ENCODE measurements around the gene NTM.

Gene NTM

DNA sequence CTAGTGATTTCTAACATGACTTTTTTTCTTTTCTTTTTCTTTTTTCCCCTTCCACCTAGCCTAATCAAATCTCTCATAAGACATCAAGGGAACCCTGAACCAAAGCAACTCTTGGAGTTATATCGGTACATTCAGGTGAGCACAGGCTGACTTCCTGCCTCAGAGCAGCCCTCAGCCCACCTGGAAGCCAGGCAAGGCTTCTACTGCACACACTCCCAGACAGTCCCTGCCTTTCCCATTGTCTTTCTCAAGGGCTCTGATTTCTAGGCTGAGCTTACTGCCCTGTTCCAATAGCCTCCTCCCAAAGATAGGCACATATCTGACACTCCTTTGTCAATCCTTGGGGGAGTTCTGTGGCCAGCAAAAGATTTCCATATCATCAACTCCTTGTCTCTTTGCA lies 629.5 kb downstream of the NTM start:
- Histone ChIP-seq H3F3A (ENCODE audit: insufficient read depth, low read length) (no peaks in the 10 kb centered on the region), H3K27me3 (ENCODE audit: insufficient read depth, low read length) (no peaks in the 10 kb centered on the region), H3K9ac (ENCODE audit: low read length) (no peak overlapping the region), H2AFZ (ENCODE audit: low read length) (no peak overlapping the region), H3K36me3 (ENCODE audit: insufficient read depth, low read length) (no peaks in the 10 kb centered on the region), H3K79me2 (ENCODE audit: insufficient read depth, low read length) (no peaks in the 10 kb centered on the region), H3K9me2 (ENCODE audit: low read depth, low read length) (no peaks in the 10 kb centered on the region), H3K4me2 (ENCODE audit: low read length) (no peak overlapping the region), H3K4me3 (ENCODE audit: low read depth, low read length, poor library complexity, severe bottlenecking) (no peak overlapping the region), H3K9me3 (ENCODE audit: low read length) (no peaks in the 10 kb centered on the region), H3K4me1 (ENCODE audit: insufficient read depth, low read length, severe bottlenecking) (no peaks in the 10 kb centered on the region), H4K20me1 (ENCODE audit: insufficient read depth, low read length) (no peaks in the 10 kb centered on the region), H3K27ac (ENCODE audit: low read depth, low read length, poor library complexity, severe bottlenecking) (no peak overlapping the region)
- TF ChIP-seq CTCF (IDR thresholded peaks at IDR 0.05; ENCODE audit: low read length) (no peak), EZH2 (IDR thresholded peaks at IDR 0.05; ENCODE audit: borderline replicate concordance, low read length) (no peak)

- no peaks in the 10 kb centered on the region for H3K9me3 ChIP-seq (ENCODE audit: low read length)
- H3K4me3 ChIP-seq (ENCODE audit: low read depth, low read length, poor library complexity, severe bottlenecking): no peak overlapping the region
- no peaks in the 10 kb centered on the region for H3K27me3 ChIP-seq (ENCODE audit: insufficient read depth, low read length)
- H3K9me2 ChIP-seq (ENCODE audit: low read depth, low read length): no peaks in the 10 kb centered on the region
- no peak overlapping the region for H3K4me2 ChIP-seq (ENCODE audit: low read length)
- H3K36me3 ChIP-seq (ENCODE audit: insufficient read depth, low read length): no peaks in the 10 kb centered on the region
- no peaks in the 10 kb centered on the region for H3K4me1 ChIP-seq (ENCODE audit: insufficient read depth, low read length, severe bottlenecking)
- no peak overlapping the region for H2AFZ ChIP-seq (ENCODE audit: low read length)
- no peaks in the 10 kb centered on the region for H3K79me2 ChIP-seq (ENCODE audit: insufficient read depth, low read length)
- H3K9ac ChIP-seq (ENCODE audit: low read length): no peak overlapping the region
- H3F3A ChIP-seq (ENCODE audit: insufficient read depth, low read length): no peaks in the 10 kb centered on the region
- H3K27ac ChIP-seq (ENCODE audit: low read depth, low read length, poor library complexity, severe bottlenecking): no peak overlapping the region
- no peak for TF ChIP-seq EZH2 (IDR thresholded peaks at IDR 0.05; ENCODE audit: borderline replicate concordance, low read length)
- H4K20me1 ChIP-seq (ENCODE audit: insufficient read depth, low read length): no peaks in the 10 kb centered on the region
Measured at GRCh38 chr11:132005887-132006286, 635.5 kb downstream of the NTM start.

- no peak overlapping the region for H2AFZ ChIP-seq (ENCODE audit: low read length)
- no peaks in the 10 kb centered on the region for H3F3A ChIP-seq (ENCODE audit: insufficient read depth, low read length)
- H3K9ac ChIP-seq (ENCODE audit: low read length): no peak overlapping the region
- no peaks in the 10 kb centered on the region for H3K79me2 ChIP-seq (ENCODE audit: insufficient read depth, low read length)
- TF ChIP-seq EZH2 (IDR thresholded peaks at IDR 0.05; ENCODE audit: borderline replicate concordance, low read length) (no peak), CTCF (IDR thresholded peaks at IDR 0.05; ENCODE audit: low read length) (no peak)
- no peaks in the 10 kb centered on the region for H3K9me3 ChIP-seq (ENCODE audit: low read length)
- H3K9me2 ChIP-seq (ENCODE audit: low read depth, low read length): no peaks in the 10 kb centered on the region
- H3K27ac ChIP-seq (ENCODE audit: low read depth, low read length, poor library complexity, severe bottlenecking): no peak overlapping the region
- H3K4me2 ChIP-seq (ENCODE audit: low read length): no peak overlapping the region
- no peaks in the 10 kb centered on the region for H3K4me1 ChIP-seq (ENCODE audit: insufficient read depth, low read length, severe bottlenecking)
- H3K4me3 ChIP-seq (ENCODE audit: low read depth, low read length, poor library complexity, severe bottlenecking): no peak overlapping the region
- no peaks in the 10 kb centered on the region for H4K20me1 ChIP-seq (ENCODE audit: insufficient read depth, low read length)
- H3K27me3 ChIP-seq (ENCODE audit: insufficient read depth, low read length): no peaks in the 10 kb centered on the region
- no peaks in the 10 kb centered on the region for H3K36me3 ChIP-seq (ENCODE audit: insufficient read depth, low read length)
Measured at GRCh38 chr11:132006884-132007580, 636.6 kb downstream of the NTM start.

DNA sequence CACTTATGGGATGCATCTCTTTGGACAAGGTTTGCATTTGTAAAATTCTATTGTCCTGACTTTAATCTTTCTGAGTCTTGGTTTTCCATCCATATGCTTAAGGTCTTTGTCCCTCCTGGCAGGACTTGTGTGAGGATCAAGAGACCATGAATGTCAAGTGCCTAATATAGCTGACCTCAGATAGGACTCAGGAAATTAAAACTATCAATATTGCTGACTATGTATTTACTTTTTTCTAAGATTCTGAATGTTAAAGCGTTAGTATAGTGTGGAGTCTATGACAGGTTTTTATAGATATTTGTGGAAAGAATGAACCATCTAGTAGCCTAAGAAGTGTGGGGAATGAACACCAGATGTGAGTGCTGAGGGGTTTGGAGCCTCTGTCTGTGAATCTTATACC lies 637.8 kb downstream of the NTM start:
- H3K9me3 ChIP-seq (ENCODE audit: low read length): no peaks in the 10 kb centered on the region
- no peak for TF ChIP-seq CTCF (IDR thresholded peaks at IDR 0.05; ENCODE audit: low read length)
- no peak for TF ChIP-seq EZH2 (IDR thresholded peaks at IDR 0.05; ENCODE audit: borderline replicate concordance, low read length)
- no peak overlapping the region for H3K4me2 ChIP-seq (ENCODE audit: low read length)
- H2AFZ ChIP-seq (ENCODE audit: low read length): no peak overlapping the region
- H3F3A ChIP-seq (ENCODE audit: insufficient read depth, low read length): no peaks in the 10 kb centered on the region
- no peaks in the 10 kb centered on the region for H4K20me1 ChIP-seq (ENCODE audit: insufficient read depth, low read length)
- no peak overlapping the region for H3K27ac ChIP-seq (ENCODE audit: low read depth, low read length, poor library complexity, severe bottlenecking)
- H3K27me3 ChIP-seq (ENCODE audit: insufficient read depth, low read length): no peaks in the 10 kb centered on the region
- no peaks in the 10 kb centered on the region for H3K9me2 ChIP-seq (ENCODE audit: low read depth, low read length)
- H3K4me1 ChIP-seq (ENCODE audit: insufficient read depth, low read length, severe bottlenecking): no peaks in the 10 kb centered on the region
- H3K4me3 ChIP-seq (ENCODE audit: low read depth, low read length, poor library complexity, severe bottlenecking): no peak overlapping the region
- no peaks in the 10 kb centered on the region for H3K79me2 ChIP-seq (ENCODE audit: insufficient read depth, low read length)
- no peak overlapping the region for H3K9ac ChIP-seq (ENCODE audit: low read length)
- H3K36me3 ChIP-seq (ENCODE audit: insufficient read depth, low read length): no peaks in the 10 kb centered on the region

Data from OCI-LY1 (cell line).